Measurements from ENCODE around the gene C10orf67. TPM values are rescaled to one million over a fixed set of nuclear protein-coding genes. Genes with fewer than 3 reads are reported as not detected.

Gene C10orf67
- total RNA-seq, 4 donors from 2014 or later, result 0.09 TPM; not detected in 3

GRCh38 chr10:23324351-23324750 is 20.2 kb downstream of the C10orf67 start:
- TF ChIP-seq CTCF (IDR thresholded peaks at IDR 0.05 in 4 of 5, conservative IDR thresholded peaks at IDR 0.05 in 1 of 5) (no peak), POLR2A (IDR thresholded peaks at IDR 0.05) (no peak)
- Histone ChIP-seq H3K4me3 (no peak overlapping the region), H3K27ac (no peak overlapping the region), H3K36me3 (no peaks in the 10 kb centered on the region), H3K27me3 (no peaks in the 10 kb centered on the region), H3K9me3 (no peaks in the 10 kb centered on the region), H3K4me1 (no peaks in the 10 kb centered on the region)
- in situ Hi-C loops (cut with MboI; ENCODE audit: low sequenced_read_pairs in 4 of 4) (loop anchor here in 2 of 4 donors (25.0 kb wide), 2 partner anchors 388 to 1238 kb away; no protein-coding TSS in a partner anchor), intact Hi-C loops (cut with DNase I; ENCODE audit: low total_unique reads) (no loop called here)
- no peak for ATAC-seq
- no peak for DNase-seq

- Histone ChIP-seq H3K27ac (no peak overlapping the region), H3K27me3 (no peaks in the 10 kb centered on the region), H3K9me3 (no peaks in the 10 kb centered on the region), H3K36me3 (no peaks in the 10 kb centered on the region), H3K4me1 (no peaks in the 10 kb centered on the region), H3K4me3 (no peak overlapping the region)
- in situ Hi-C loops (cut with MboI; ENCODE audit: low sequenced_read_pairs in 4 of 4), result loop anchor here in 2 of 4 donors (25.0 kb wide), 2 partner anchors 390 to 1240 kb away; no protein-coding TSS in a partner anchor
- TF ChIP-seq CTCF (IDR thresholded peaks at IDR 0.05 in 4 of 5, conservative IDR thresholded peaks at IDR 0.05 in 1 of 5) (no peak), POLR2A (IDR thresholded peaks at IDR 0.05) (no peak)
- intact Hi-C loops (cut with DNase I; ENCODE audit: low total_unique reads), result no loop called here
- no peak for DNase-seq
- no peak for ATAC-seq
Observed at GRCh38 chr10:23322082-23322481, 22.5 kb downstream of the C10orf67 start.

GRCh38 chr10:23319835-23320234 is 24.8 kb downstream of the C10orf67 start:
- H3K27me3 ChIP-seq, result no peaks in the 10 kb centered on the region
- H3K4me1 ChIP-seq, result no peaks in the 10 kb centered on the region
- intact Hi-C loops (cut with DNase I; ENCODE audit: low total_unique reads) (no loop called here), in situ Hi-C loops (cut with MboI; ENCODE audit: low sequenced_read_pairs in 4 of 4) (loop anchor here (5.0 to 25.0 kb wide), 6 partner anchors 202 to 1242 kb away; no protein-coding TSS in a partner anchor)
- no peak overlapping the region for H3K27ac ChIP-seq
- no peaks in the 10 kb centered on the region for H3K9me3 ChIP-seq
- ATAC-seq (no peak), DNase-seq (no peak)
- H3K36me3 ChIP-seq, result no peaks in the 10 kb centered on the region
- no peak overlapping the region for H3K4me3 ChIP-seq
- TF ChIP-seq POLR2A (IDR thresholded peaks at IDR 0.05) (no peak), CTCF (IDR thresholded peaks at IDR 0.05 in 4 of 5, conservative IDR thresholded peaks at IDR 0.05 in 1 of 5) (no peak)

- DNase-seq, result no peak
- no peak for ATAC-seq
- H3K27ac ChIP-seq, result no peak overlapping the region
- TF ChIP-seq POLR2A (IDR thresholded peaks at IDR 0.05) (no peak), CTCF (IDR thresholded peaks at IDR 0.05 in 4 of 5, conservative IDR thresholded peaks at IDR 0.05 in 1 of 5) (no peak)
- in situ Hi-C loops (cut with MboI; ENCODE audit: low sequenced_read_pairs in 4 of 4) (loop anchor here (5.0 to 25.0 kb wide), 6 partner anchors 204 to 1244 kb away; no protein-coding TSS in a partner anchor), intact Hi-C loops (cut with DNase I; ENCODE audit: low total_unique reads) (no loop called here)
- no peaks in the 10 kb centered on the region for H3K9me3 ChIP-seq
- no peaks in the 10 kb centered on the region for H3K27me3 ChIP-seq
- H3K4me1 ChIP-seq, result no peaks in the 10 kb centered on the region
- H3K4me3 ChIP-seq, result no peak overlapping the region
- no peaks in the 10 kb centered on the region for H3K36me3 ChIP-seq
Observed at GRCh38 chr10:23318359-23318758, 26.2 kb downstream of the C10orf67 start.

GRCh38 chr10:23317416-23317815 is 27.2 kb downstream of the C10orf67 start:
- no peaks in the 10 kb centered on the region for H3K9me3 ChIP-seq
- in situ Hi-C loops (cut with MboI; ENCODE audit: low sequenced_read_pairs in 4 of 4), result loop anchor here (5.0 to 25.0 kb wide), 6 partner anchors 205 to 1245 kb away; no protein-coding TSS in a partner anchor
- H3K4me1 ChIP-seq, result no peaks in the 10 kb centered on the region
- H3K27me3 ChIP-seq, result no peaks in the 10 kb centered on the region
- DNase-seq, result no peak
- ATAC-seq, result no peak
- intact Hi-C loops (cut with DNase I; ENCODE audit: low total_unique reads), result no loop called here
- H3K4me3 ChIP-seq, result no peak overlapping the region
- H3K36me3 ChIP-seq, result no peaks in the 10 kb centered on the region
- no peak overlapping the region for H3K27ac ChIP-seq
- TF ChIP-seq CTCF (IDR thresholded peaks at IDR 0.05 in 4 of 5, conservative IDR thresholded peaks at IDR 0.05 in 1 of 5) (no peak), POLR2A (IDR thresholded peaks at IDR 0.05) (no peak)
